GM19193 (cell line): ENCODE results near the gene PNPLA5.

Experiments
- POLR2A ChIP-seq: IDR thresholded peaks from 4 replicates; pipeline ENCODE4 v1.6.1; 2011; ENCODE audit not compliant: insufficient read depth, insufficient read length; ENCODE audit errors: extremely low read depth

The PNPLA5 gene

DNA sequence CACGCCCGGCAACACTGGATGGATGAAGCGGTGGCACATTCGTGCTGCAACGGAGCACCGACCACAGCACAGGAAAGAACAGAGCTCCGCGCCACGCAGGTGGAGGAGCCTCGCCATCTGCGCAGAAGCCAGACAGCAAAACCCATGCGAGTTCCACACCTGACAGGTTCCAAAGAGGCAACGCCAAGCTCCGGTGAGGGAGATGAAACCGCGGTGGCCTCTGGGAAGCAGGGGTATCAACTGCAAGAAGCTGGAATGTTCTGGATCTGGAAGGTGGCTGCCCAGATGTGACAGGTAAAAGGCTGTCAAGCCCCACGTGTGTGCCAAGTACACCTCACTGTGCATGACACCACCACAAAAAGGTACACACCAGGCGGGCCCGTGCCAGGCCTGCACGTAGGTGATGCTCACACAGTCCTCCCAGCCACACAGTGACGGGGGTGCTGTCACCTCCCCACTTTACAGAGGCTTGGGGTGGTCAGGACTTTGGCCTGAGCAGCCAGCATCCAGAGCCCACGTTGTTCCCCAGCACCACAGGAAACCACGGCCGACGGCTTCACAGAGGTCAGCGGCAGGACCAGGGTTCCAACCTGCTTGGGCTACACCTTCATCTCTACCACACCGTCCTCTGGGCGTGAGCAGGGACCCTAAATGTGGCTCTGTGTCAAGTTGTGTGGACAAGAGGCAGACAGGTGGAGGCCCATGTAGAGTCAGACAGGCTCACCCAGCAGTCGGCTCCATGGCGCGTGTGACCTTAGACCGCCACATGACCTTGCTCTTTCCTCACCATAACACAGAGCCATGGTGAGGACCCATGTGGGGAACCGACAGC lies 60.0 kb downstream of the PNPLA5 start:
- no peak for TF ChIP-seq POLR2A

- no peak for TF ChIP-seq POLR2A
Observed at GRCh38 chr22:43830931-43831560, 60.8 kb downstream of the PNPLA5 start.

DNA sequence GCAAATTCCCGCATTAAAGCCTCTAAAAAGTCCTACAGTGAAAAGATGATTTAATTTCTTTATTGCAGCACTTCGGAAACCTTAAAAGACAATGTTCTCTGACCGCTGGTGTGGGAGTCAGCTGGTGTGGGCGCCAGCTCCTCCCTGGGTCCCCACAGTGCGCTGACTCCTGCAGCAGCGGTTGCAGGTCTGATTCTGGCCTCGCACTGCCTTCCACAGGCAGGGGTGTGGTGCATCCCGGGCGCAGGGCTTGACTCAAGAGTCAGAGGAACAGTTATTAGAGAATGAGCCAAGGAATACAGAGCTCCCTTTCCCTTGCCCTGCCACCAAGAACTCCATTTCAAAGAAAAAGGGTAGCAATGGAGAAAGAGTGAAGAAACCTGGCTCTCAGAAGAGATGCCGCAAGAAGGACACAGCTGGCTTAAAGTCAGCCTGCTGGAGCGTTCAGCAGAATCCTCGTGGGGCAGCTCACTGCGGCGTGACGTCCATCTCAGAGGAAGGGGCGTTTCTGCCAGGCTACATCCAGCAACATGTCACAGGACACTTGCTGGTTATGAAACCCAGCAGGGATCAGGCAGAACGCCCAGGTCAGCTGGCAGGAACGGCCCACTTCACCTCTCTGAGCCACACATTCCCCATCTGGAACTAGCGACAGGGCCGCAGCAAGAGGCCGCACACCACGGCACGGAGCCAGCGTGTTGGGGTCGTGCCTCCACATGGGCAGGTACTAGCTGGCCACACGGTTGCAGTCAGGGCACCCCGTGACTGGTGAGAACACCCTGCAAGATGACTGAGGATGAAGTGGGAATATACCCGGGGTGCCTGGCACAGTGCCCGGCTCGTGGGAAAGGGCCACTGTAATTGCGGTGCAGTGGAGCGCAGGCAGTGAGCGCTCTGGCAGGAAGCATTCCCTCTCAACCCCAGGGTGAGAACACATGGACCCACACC lies 61.6 kb downstream of the PNPLA5 start:
- no peak for TF ChIP-seq POLR2A
